ACHN (cell line): ENCODE measurements around the gene RELN.
A peak's percentile ranks its signal among the peaks of the same experiment; 100 is the strongest.

Experiments used
- DNase-seq: peaks from one replicate; pipeline ENCODE4 v3.0.0-alpha.2; 2015
- in situ Hi-C: cut with HindIII; loops from 2 replicates; pipeline ENCODE4 v1.10.0; 2017; ENCODE audit warnings: low sequenced_read_pairs, low pct_ligation_motif_present, low pct_unique_long_range_greater_than_20kb

The RELN gene

DNA sequence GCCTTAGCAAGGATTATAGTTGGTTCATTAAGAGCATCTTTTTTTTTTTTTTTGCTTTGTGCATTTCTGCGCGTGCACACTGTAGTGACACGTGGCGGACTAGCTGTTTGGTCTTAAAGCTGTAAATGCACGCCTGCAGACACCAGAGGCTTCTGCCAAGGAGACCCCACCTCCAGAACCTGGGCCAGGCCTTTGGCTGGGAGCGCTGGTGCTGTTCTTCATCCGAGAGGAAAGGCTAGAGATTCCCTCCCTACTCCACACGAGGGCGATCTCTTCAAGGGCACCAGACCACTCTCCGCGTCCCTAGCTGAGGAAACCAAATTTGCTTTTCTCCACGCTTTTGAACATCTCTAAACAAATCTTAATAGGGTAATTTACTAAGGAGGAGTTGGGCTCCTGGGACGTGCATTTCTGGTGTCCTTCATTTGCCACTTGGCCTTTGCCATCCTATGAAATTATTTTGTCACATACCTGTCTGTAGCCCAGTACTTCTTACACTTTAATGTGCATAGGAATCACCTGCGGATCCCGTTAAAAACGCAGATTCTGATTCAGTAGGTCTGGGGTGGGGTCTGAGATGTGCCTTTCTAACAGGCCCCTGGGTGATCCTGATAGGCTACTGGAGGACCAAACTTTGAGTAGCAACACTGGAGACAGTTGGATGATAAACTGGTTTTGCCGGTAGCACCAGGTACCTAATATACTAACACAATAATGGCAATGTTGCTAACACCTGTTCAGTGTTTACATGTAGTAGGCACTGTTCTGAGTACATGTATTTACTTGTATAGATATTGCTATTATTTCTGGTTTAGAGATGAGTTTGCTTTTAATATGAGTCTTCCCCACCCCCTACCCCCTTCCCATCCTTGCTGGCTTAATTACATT lies 542.1 kb downstream of the RELN start:
- in situ Hi-C loops = no loop called here
- peak; percentile 70 for DNase-seq

DNA sequence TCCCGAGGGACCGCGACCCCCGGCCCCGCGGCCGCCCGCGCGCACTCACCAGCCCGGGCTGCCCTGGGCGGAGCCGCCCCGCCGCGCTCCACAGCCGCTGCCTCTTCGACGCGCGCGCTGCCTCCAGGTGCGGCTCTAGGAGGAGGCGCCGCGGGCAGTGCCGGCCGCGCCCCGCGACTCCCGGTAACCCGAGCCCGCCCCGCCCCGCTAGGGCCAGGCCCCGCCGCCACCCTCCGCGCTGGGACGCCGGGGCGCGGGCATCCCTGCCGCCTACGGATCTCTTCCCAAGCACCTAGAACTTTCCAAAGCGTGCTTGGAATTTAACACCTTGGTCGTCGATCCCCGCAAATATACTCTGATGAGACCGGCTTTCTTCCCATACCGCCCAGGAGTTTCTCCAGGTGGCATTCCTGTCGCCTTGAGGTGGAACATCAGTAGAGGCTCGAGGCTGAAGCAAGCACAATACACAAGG lies 543.4 kb downstream of the RELN start, which contains the start of gene SLC26A5:
SLC26A5 (minus strand) TSS at position 159 of the 472 bp plus-strand sequence. CDS start 24,693 bp downstream, outside the sequence.
- DNase-seq = no peak
- in situ Hi-C loops = no loop called here

DNA sequence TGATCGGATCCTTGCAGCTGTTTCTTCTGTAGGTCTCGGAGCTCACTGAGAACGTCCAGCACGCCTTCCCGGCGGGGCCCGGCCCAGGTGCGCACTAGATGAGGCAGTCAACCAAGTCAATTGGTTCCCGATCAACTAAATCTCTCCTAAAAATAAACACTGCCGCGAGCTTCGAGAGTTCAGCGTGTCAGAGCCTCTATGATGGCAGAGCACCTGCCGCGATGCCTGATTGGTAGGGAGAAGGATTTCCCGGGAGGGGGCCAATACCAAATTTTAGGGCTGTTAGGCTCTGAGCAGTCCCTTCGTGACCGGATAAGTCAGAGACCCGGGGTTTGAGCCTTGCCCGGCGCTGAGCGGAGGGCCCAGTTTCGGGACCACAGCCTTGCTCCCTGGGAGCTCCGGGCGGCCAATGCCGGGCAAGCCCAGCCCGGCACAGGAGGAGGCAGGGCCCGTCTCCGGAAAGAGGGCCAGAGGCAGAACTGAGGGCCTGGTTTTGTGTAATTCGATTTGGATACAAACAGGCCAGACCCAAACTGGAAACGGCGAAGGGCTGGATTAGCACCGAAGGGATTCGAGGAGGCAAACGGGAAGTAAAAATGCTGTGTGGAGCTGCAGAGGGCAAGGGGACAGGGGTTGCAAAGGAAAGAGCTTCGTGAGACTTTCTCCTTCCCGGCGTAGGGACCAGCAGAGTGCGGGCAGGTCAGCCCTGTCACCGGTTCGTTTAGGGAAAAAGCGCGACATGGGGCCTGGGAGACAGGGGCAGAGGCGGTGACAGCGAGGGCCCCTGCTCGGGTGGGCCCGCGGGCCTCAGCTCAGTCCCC lies 544.0 kb downstream of the RELN start:
- in situ Hi-C loops = no loop called here

DNA sequence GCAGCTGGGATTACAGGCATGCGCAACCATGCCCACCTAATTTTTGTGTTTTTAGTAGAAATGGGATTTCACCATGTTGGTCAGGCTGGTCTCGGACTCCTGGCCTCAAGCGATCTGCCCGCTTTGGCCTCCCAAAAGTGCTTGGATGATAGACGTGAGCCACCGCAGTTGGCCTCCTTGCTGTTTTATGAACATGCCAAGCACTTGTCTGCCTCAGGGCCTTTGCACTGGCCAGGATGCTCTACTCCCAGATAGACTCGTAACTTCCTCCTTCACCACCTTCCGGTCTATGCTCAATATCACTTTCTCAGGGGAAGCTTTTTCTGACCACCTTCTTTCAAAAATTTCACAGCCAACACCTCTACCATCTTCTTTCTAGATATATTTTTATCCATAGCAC lies 549.8 kb downstream of the RELN start:
- no peak for DNase-seq
- in situ Hi-C loops = no loop called here

More for the DNA sequence above, 544.0 kb downstream of the RELN start:
- DNase-seq = no peak

DNA sequence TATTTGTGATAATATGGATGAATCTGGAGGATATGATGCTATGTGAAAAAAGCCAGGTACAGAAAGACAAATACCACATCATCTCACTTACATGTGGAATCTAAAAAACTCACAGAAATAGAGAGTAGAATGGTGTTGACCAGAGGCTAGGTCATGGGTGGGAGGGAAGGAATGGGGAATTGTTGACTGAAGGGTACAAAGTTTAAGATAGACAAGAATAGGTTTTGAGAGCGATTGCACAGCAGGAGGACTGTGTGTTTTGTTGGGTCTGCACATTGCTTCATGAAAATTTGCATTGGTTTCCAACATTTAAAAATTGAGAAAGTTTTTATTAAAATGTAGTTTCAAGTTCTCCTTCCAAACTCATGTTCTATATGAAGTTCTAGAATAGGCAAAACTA lies 551.8 kb downstream of the RELN start:
- in situ Hi-C loops = no loop called here
- DNase-seq = no peak

DNA sequence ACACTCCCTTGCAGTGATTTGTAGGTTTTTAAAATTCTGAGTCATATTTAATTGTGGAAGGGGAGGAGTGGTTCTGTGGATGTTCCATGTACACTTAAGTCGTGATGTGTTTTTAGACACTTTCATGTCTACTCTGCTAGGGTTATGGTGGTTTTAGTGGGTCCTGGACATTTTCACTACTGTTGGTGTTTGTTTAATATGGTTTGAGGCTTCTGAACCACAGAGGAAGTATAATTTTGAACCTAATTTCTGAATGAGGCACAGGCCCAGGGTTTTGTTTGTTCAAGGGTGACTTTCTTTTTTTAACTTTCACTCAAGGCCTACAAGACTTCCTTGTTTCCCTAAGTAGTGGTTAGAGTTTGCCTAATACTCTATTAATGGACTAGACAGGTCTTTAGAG lies 556.7 kb downstream of the RELN start:
- in situ Hi-C loops = no loop called here
- no peak for DNase-seq

DNA sequence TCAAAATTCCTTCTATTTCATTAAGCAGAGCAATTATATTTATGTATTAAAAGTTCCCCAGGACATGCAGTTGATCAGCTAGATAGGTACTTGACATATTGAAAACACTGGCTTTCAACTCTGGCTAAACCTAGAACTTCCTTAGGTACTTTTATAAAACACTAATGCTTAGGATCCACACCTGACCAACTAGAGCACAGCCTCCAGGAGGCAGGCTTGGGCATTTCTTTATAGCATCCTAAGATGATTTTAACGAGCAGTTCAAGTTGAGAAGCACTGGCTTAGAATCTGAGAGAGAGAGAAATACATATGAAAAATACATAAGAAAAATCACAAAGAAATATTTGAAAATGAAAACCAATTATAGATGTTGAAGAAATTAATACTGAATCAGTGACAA lies 564.3 kb downstream of the RELN start:
- in situ Hi-C loops = no loop called here
- no peak for DNase-seq

DNA sequence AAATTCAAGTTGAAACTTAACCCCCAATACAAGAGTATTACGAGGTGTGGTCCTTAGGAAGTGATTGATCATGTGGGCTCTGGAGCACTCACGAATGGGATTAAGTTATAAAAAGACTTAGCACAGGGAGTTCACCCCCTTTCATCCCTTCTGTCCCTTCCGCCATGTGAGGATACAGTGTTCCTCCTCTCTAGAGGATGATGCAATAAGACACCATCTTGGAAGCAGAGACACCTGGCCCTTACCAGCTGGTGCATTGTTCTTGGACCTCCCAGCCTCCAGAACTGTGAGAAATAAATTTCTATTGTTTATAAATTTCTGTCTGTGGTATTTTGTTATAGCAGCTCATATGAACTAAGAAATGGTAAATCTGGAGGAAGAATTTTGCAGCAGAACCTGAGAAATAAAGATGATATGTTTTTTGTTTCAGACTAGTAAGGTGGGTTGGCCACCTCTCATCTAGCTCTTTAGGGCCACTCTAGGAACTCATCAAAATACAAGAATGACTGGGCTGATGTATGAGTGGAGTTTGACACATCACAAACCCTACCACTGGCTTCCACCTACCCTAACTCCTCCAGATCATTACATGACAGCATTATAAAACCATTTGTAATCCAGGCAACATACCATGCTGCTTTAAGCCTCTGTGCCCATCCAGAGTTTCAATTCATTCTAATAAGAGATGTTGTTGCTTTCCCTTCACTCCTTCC lies 565.8 kb downstream of the RELN start:
- in situ Hi-C loops = no loop called here
- DNase-seq = no peak
